HG02623 (cell line): Measurements from ENCODE around the gene ENPP6.
"Not testable (repeated sequence)": the region's sequence is repeated elsewhere in the genome, so short reads cannot be mapped to it uniquely, and the experiment has no call there.

ENCODE experiments used
- ATAC-seq: cut with Tn5 transposase; IDR thresholded peaks from one replicate; pipeline ENCODE4 v1.9.1; 2021; ENCODE audit warnings: moderate library complexity; ENCODE audit not compliant: unreplicated experiment

Gene ENPP6

DNA sequence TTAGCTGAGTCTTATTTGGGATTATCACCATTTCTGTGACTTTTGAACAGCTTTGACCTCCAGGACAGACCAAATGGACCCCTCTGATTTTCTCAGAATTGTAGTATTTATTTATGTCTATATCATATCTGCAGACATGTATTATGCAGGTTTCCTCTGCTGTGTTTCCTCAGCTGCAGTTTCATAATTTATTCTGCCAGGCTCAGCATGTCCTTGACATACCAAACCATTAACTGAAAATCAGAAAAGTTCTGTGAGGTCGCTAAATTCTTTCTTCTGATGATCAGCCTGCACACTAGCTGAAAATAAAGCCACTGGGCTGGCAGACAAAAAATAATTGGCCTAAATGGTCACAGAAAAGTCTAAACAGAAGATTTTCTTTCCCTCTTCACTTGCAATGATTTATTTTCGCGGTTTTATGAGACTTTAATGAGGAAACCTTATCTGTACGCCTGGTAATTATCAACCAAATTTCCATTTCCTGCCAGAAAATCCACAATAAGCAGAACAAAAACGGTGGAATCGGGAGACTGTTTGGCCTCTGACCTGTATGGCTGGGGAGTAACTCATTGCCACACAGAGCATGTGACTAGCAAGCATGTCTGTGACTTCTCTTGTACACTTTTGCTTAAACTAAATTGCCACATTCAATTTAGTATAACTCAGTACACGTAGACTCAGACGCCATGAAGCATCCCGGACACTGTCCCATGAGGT, 150.9 kb downstream of the ENPP6 start:
- no peak for ATAC-seq

GRCh38 chr4:184064877-184065276, 152.8 kb downstream of the ENPP6 start:
- no peak for ATAC-seq

GRCh38 chr4:184062769-184063168, 154.9 kb downstream of the ENPP6 start:
- no peak for ATAC-seq

GRCh38 chr4:184061582-184061981, 156.1 kb downstream of the ENPP6 start:
- ATAC-seq, result no peak

GRCh38 chr4:184059099-184059498, 158.6 kb downstream of the ENPP6 start:
- ATAC-seq, result no peak

DNA sequence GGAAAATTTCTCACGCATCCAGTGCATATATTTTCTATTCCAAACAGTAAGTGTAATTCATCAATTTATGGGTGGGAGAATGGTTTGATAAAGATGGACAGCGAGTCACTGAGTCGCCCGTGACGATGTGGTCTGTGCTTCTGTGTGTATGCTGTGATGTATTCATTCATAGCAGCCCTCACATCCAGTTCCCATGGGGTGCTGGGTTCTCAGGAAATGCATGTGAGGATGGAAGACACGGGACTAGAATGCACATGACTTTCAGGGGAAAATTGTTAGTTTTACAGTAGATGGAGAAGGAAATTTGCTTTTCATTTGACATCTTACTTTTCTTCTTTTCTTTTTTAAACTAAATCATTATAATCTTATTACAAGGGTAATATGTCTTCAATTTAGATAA, 159.6 kb downstream of the ENPP6 start:
- ATAC-seq, result no peak

DNA sequence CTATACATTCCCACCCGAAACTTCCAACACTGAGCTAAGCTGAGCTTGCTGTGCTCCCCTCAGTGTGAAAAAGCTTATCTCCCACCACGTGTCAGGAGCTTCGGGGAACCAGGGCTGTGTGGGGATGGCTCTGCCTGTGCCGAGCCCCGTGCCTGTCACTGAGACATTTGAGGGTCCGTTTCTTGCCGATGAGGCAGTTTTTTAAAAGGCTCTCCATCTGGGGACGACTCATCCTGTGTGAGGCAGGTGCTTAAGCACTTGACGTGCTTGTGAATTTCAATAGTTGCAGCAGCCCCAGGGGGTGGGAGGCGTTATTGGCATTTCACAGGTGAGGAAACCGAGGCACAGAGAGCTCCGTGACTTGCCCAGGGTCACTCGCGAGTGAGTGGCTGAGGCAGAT, 160.8 kb downstream of the ENPP6 start:
- no peak for ATAC-seq

DNA sequence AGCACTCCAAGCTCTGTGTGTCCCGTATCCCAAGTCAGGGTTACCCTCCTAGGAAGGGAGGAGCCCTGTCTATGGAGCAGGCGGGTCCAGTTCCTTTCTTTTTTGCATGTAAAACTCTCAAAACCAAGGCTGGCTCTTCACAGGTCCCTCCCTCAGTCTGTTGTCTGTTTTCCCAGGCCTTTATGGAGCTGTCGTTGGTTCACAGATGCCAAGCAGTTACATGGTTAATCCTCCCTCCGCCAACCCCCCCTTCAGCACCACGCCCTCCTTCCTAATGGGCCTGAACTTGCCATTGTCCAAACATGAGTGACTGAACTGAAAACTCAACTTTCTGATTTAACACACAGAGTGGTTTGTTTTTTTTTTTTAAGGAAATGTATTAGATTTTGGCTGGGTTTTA, 164.2 kb downstream of the ENPP6 start:
- no peak for ATAC-seq

- no peak for ATAC-seq
Measured at GRCh38 chr4:184052616-184053015, 165.1 kb downstream of the ENPP6 start.

GRCh38 chr4:184051262-184051661, 166.4 kb downstream of the ENPP6 start:
- ATAC-seq, result not testable (repeated sequence)

DNA sequence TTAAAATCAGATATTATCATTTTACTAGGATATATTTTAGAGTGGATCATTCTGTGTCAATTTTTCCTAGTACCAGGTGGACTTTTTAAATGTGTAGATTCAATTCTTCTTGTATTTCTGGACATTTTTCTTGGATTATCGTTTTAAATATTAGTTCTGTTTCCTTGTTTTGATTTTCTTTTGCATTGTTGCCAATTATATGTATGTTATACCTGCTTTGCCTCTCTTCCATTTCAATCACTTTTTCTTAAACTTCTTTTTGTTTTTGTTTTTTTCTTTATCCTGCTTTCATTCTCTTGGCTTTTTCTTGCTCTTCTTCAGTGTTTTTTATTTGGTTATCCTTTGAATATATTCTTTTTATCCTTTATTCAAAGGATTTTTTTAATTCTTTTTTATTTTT, 171.5 kb downstream of the ENPP6 start:
- ATAC-seq, result no peak

DNA sequence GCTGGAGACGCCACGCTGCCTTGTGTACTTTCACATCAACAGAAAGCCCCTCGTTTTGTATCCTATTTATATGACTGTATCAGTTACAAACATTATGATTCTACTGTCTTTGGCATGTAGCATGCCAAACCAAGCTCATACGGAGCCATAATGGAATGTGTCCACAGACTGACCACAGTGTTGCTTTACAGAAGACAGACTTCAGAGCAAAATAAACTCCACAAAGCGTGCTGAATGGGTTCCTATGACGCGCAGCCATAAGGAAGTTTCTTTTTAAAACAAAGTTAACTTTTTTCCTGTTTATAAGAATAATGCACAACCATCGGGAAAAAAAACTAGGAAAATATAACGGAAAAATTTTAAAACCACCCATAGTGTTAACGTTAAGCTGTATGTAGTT, 176.5 kb downstream of the ENPP6 start:
- no peak for ATAC-seq

GRCh38 chr4:184039963-184040383, 177.7 kb downstream of the ENPP6 start:
- no peak for ATAC-seq
